ENCODE results near the gene AKR1D1.

AKR1D1 gene

GRCh38 chr7:138032186-138032585 lies 44.1 kb upstream of the AKR1D1 start:
- no peak for TF ChIP-seq FOXM1 (IDR thresholded peaks at IDR 0.05; ENCODE audit: borderline replicate concordance, low read depth)
- no peak for TF ChIP-seq CEBPB (IDR thresholded peaks at IDR 0.05)
- no peak for TF ChIP-seq RAD21 (IDR thresholded peaks at IDR 0.05; ENCODE audit: low read depth)
- TF ChIP-seq, protein P1, sequence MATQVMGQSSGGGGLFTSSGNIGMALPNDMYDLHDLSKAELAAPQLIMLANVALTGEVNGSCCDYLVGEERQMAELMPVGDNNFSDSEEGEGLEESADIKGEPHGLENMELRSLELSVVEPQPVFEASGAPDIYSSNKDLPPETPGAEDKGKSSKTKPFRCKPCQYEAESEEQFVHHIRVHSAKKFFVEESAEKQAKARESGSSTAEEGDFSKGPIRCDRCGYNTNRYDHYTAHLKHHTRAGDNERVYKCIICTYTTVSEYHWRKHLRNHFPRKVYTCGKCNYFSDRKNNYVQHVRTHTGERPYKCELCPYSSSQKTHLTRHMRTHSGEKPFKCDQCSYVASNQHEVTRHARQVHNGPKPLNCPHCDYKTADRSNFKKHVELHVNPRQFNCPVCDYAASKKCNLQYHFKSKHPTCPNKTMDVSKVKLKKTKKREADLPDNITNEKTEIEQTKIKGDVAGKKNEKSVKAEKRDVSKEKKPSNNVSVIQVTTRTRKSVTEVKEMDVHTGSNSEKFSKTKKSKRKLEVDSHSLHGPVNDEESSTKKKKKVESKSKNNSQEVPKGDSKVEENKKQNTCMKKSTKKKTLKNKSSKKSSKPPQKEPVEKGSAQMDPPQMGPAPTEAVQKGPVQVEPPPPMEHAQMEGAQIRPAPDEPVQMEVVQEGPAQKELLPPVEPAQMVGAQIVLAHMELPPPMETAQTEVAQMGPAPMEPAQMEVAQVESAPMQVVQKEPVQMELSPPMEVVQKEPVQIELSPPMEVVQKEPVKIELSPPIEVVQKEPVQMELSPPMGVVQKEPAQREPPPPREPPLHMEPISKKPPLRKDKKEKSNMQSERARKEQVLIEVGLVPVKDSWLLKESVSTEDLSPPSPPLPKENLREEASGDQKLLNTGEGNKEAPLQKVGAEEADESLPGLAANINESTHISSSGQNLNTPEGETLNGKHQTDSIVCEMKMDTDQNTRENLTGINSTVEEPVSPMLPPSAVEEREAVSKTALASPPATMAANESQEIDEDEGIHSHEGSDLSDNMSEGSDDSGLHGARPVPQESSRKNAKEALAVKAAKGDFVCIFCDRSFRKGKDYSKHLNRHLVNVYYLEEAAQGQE (IDR thresholded peaks at IDR 0.05; ENCODE audit: low read depth): no peak
- no peak for TF ChIP-seq TCF12 (IDR thresholded peaks at IDR 0.05; ENCODE audit: low read depth)
- TF ChIP-seq NFIC (IDR thresholded peaks at IDR 0.05): no peak
- TF ChIP-seq EGR1 (IDR thresholded peaks at IDR 0.05): no peak
- no peak for TF ChIP-seq MAX (IDR thresholded peaks at IDR 0.05)
- TF ChIP-seq EP300 (IDR thresholded peaks at IDR 0.05; ENCODE audit: borderline replicate concordance): no peak
- TF ChIP-seq, protein P2, sequence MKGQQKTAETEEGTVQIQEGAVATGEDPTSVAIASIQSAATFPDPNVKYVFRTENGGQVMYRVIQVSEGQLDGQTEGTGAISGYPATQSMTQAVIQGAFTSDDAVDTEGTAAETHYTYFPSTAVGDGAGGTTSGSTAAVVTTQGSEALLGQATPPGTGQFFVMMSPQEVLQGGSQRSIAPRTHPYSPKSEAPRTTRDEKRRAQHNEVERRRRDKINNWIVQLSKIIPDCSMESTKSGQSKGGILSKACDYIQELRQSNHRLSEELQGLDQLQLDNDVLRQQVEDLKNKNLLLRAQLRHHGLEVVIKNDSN (IDR thresholded peaks at IDR 0.05): no peak

DNA sequence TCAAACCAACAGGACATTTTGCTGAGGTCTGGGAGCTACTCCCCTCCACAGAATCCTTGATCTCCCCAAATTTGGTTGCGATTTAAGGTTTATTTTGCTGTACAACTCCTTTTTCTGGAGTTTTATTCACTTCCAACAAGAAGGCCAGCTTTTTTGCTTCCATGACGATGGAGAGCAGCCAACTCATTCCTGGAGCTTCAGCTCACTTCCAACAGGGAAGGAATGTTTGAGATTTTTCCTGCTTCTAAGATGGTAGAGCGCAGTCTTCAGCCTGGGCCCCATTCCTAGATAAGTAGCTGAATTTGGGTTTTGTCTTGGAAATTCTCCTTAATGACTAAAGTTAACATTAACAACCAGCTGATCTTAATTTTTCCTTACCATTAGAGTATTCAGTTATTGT lies 43.5 kb upstream of the AKR1D1 start:
- TF ChIP-seq YY1 (IDR thresholded peaks at IDR 0.05; ENCODE audit: low read depth) (no peak), RAD21 (IDR thresholded peaks at IDR 0.05; ENCODE audit: low read depth) (no peak), CEBPB (IDR thresholded peaks at IDR 0.05) (no peak), TAF1 (IDR thresholded peaks at IDR 0.05; ENCODE audit: low read depth) (no peak), EGR1 (IDR thresholded peaks at IDR 0.05) (no peak), EP300 (IDR thresholded peaks at IDR 0.05; ENCODE audit: borderline replicate concordance) (no peak), FOXM1 (IDR thresholded peaks at IDR 0.05; ENCODE audit: borderline replicate concordance, low read depth) (no peak), NFIC (IDR thresholded peaks at IDR 0.05) (no peak), ZBTB7A (IDR thresholded peaks at IDR 0.05; ENCODE audit: low read depth) (no peak), MAX (IDR thresholded peaks at IDR 0.05) (no peak)
- TF ChIP-seq, protein P2 (IDR thresholded peaks at IDR 0.05): no peak

DNA sequence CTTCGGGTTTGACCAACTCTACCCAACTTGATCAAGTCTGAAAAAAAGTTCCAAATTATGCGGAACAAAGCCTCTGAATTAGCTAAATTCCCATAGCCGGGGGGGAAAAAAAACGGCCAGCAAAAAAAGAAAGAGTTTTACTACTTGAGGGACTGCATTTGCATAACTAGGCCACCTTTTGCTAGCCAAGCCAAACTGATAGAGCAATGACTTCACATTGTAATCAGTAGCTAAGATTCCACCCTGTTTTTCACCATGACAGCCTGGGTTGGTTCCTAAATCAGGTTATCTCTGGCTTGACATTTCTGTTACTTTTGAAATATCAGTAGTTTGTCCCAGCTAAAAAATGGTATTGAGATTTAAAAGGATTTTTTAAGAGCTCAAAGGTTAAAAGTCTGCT lies 43.0 kb upstream of the AKR1D1 start:
- TF ChIP-seq TEAD4 (IDR thresholded peaks at IDR 0.05): no peak
- TF ChIP-seq, protein P1 (IDR thresholded peaks at IDR 0.05; ENCODE audit: low read depth): no peak
- TF ChIP-seq FOXM1 (IDR thresholded peaks at IDR 0.05; ENCODE audit: borderline replicate concordance, low read depth): no peak
- TF ChIP-seq CEBPB (IDR thresholded peaks at IDR 0.05): no peak
- TF ChIP-seq, protein P2 (IDR thresholded peaks at IDR 0.05): no peak
- TF ChIP-seq ZBTB7A (IDR thresholded peaks at IDR 0.05; ENCODE audit: low read depth): no peak
- no peak for TF ChIP-seq MAX (IDR thresholded peaks at IDR 0.05)

GRCh38 chr7:138036135-138036534 lies 40.1 kb upstream of the AKR1D1 start:
- no peak for TF ChIP-seq TAF1 (IDR thresholded peaks at IDR 0.05; ENCODE audit: low read depth)
- no peak for TF ChIP-seq MAX (IDR thresholded peaks at IDR 0.05)

- TF ChIP-seq NFIC (IDR thresholded peaks at IDR 0.05) (no peak), MAX (IDR thresholded peaks at IDR 0.05) (no peak), FOXM1 (IDR thresholded peaks at IDR 0.05; ENCODE audit: borderline replicate concordance, low read depth) (no peak), ZBTB7A (IDR thresholded peaks at IDR 0.05; ENCODE audit: low read depth) (no peak), TCF12 (IDR thresholded peaks at IDR 0.05; ENCODE audit: low read depth) (no peak), CREB1 (IDR thresholded peaks at IDR 0.05; ENCODE audit: low read depth) (no peak), RAD21 (IDR thresholded peaks at IDR 0.05; ENCODE audit: low read depth) (no peak), EGR1 (IDR thresholded peaks at IDR 0.05) (no peak), YY1 (IDR thresholded peaks at IDR 0.05; ENCODE audit: low read depth) (no peak), TEAD4 (IDR thresholded peaks at IDR 0.05) (no peak), EP300 (IDR thresholded peaks at IDR 0.05; ENCODE audit: borderline replicate concordance) (no peak), CEBPB (IDR thresholded peaks at IDR 0.05) (no peak), TAF1 (IDR thresholded peaks at IDR 0.05; ENCODE audit: low read depth) (no peak)
- TF ChIP-seq, protein P1 (IDR thresholded peaks at IDR 0.05; ENCODE audit: low read depth): no peak
- TF ChIP-seq, protein P2 (IDR thresholded peaks at IDR 0.05): no peak
Observed at GRCh38 chr7:138044897-138045296, 31.4 kb upstream of the AKR1D1 start.
